ENCODE data around the gene SAG. TPM values are rescaled to one million over a fixed set of nuclear protein-coding genes. Genes with fewer than 3 reads are reported as not detected.

The SAG gene
- total RNA-seq, 1 experiment from 2014 or later = not detected

DNA sequence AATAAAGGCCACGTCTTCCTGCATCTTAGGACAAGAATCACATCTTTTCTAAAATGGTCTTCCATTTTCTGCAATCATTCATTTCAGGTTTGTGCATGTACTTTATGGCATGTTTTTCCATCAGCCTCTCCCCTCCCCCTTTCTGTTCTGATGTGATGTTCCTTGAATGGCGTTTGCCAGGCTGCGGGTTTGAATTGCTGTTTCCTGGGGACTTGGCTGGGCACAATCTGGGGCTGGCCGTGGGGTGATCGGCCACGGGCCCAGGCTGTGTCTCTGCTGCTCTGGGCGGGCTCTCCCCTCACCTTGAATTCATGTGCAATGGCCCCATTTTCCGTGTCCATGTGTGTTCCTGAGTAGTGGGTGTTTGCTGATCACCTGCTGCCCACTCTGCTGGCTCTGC is 61.8 kb downstream of the SAG start:
- no TSS peak for BruUV-seq (replicated peaks)
- TF ChIP-seq, protein P1, sequence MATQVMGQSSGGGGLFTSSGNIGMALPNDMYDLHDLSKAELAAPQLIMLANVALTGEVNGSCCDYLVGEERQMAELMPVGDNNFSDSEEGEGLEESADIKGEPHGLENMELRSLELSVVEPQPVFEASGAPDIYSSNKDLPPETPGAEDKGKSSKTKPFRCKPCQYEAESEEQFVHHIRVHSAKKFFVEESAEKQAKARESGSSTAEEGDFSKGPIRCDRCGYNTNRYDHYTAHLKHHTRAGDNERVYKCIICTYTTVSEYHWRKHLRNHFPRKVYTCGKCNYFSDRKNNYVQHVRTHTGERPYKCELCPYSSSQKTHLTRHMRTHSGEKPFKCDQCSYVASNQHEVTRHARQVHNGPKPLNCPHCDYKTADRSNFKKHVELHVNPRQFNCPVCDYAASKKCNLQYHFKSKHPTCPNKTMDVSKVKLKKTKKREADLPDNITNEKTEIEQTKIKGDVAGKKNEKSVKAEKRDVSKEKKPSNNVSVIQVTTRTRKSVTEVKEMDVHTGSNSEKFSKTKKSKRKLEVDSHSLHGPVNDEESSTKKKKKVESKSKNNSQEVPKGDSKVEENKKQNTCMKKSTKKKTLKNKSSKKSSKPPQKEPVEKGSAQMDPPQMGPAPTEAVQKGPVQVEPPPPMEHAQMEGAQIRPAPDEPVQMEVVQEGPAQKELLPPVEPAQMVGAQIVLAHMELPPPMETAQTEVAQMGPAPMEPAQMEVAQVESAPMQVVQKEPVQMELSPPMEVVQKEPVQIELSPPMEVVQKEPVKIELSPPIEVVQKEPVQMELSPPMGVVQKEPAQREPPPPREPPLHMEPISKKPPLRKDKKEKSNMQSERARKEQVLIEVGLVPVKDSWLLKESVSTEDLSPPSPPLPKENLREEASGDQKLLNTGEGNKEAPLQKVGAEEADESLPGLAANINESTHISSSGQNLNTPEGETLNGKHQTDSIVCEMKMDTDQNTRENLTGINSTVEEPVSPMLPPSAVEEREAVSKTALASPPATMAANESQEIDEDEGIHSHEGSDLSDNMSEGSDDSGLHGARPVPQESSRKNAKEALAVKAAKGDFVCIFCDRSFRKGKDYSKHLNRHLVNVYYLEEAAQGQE (IDR thresholded peaks at IDR 0.05; ENCODE audit: insufficient read depth in 1 of 2, low read depth in 2 of 2, low read length in 1 of 2) = no peak
- TF ChIP-seq POLR2AphosphoS5 (IDR thresholded peaks at IDR 0.05; ENCODE audit: low read depth, low read length) = no peak
- TF ChIP-seq, protein P2, sequence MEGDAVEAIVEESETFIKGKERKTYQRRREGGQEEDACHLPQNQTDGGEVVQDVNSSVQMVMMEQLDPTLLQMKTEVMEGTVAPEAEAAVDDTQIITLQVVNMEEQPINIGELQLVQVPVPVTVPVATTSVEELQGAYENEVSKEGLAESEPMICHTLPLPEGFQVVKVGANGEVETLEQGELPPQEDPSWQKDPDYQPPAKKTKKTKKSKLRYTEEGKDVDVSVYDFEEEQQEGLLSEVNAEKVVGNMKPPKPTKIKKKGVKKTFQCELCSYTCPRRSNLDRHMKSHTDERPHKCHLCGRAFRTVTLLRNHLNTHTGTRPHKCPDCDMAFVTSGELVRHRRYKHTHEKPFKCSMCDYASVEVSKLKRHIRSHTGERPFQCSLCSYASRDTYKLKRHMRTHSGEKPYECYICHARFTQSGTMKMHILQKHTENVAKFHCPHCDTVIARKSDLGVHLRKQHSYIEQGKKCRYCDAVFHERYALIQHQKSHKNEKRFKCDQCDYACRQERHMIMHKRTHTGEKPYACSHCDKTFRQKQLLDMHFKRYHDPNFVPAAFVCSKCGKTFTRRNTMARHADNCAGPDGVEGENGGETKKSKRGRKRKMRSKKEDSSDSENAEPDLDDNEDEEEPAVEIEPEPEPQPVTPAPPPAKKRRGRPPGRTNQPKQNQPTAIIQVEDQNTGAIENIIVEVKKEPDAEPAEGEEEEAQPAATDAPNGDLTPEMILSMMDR (IDR thresholded peaks at IDR 0.05) = no peak
- no peak for TF ChIP-seq TCF7L2 (IDR thresholded peaks at IDR 0.05; ENCODE audit: low read depth, low read length)
- TF ChIP-seq SIN3A (IDR thresholded peaks at IDR 0.05; ENCODE audit: borderline replicate concordance, insufficient read depth, low read depth, low read length) = no peak
- H3K4me1 ChIP-seq (ENCODE audit: control insufficient read depth, insufficient read depth, low read length) = 0 out of 2 replicates have a peak, but pooled peaks cover 7% of the 10 kb centered on the region
- DNase-seq (ENCODE audit: low read depth, low spot score) = no peak
- in situ Hi-C loops (cut with HindIII; ENCODE audit: low pct_unique_long_range_greater_than_20kb, low sequenced_read_pairs) (no loop called here), intact Hi-C loops (cut with micrococcal nuclease; ENCODE audit: unreplicated experiment) (no loop called here)
- H3K4me3 ChIP-seq (ENCODE audit: low read depth in 2 of 2, low read length in 2 of 2) = no peak overlapping the region
- no peak overlapping the region for H3K27ac ChIP-seq (ENCODE audit: low read length)
- no peaks in the 10 kb centered on the region for H3K36me3 ChIP-seq (ENCODE audit: control insufficient read depth, insufficient read depth, low read length)
- CTCF ChIA-PET = no interaction called here
- H3K9me3 ChIP-seq (ENCODE audit: control insufficient read depth, insufficient read depth, low read depth, low read length) = no peaks in the 10 kb centered on the region
- ATAC-seq = no peak
- POLR2A ChIA-PET = no interaction called here
- H3K27me3 ChIP-seq (ENCODE audit: control insufficient read depth, insufficient read depth, low read length) = no peaks in the 10 kb centered on the region

DNA sequence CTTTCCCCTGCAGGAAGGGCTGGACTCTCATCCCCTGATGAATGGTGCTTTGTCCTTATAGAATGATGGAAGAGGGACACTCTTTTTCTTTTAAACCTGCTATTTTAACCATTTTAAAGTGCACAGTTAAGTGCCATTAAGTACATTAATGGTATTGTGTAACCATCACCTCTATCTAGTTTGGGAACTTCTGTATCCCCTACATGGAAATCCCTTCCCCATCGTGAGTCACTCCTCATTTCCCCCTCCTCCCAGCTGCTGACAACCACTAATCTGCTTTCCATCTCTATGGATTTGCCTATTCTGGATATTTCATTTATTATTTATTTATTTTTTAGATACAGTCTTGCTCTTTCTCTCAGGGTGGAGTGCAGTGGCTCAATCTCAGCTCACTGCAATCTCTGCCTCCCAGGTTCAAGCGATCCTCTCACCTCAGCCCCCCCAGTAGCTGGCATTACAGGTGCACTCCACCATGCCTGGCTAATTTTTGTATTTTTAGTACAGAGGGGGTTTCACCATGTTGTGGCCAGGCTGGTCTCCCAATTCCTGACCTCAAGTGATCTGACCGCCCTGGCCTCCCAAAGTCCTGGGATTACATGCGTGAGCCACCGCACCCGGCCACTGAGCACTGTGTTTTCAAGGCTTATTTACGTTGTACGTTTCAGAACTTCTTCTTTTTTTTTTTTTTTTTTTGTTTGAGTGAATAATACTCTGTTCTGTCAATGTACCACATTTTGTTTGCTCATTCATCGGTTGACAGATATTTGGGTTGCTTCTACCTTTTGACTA is 62.5 kb downstream of the SAG start:
- CTCF ChIA-PET = no interaction called here
- BruUV-seq (replicated peaks) = no TSS peak
- H3K27me3 ChIP-seq (ENCODE audit: control insufficient read depth, insufficient read depth, low read length) = no peaks in the 10 kb centered on the region
- H3K4me1 ChIP-seq (ENCODE audit: control insufficient read depth, insufficient read depth, low read length) = 0 out of 2 replicates have a peak, but pooled peaks cover 7% of the 10 kb centered on the region
- H3K9me3 ChIP-seq (ENCODE audit: control insufficient read depth, insufficient read depth, low read depth, low read length) = no peaks in the 10 kb centered on the region
- intact Hi-C loops (cut with micrococcal nuclease; ENCODE audit: unreplicated experiment) = no loop called here
- no peak overlapping the region for H3K4me3 ChIP-seq (ENCODE audit: low read depth in 2 of 2, low read length in 2 of 2)
- POLR2A ChIA-PET = interaction anchor here (0.7 kb wide), 1 partner anchor 43 kb away, joined by 3 read pairs; no protein-coding TSS in a partner anchor
- H3K36me3 ChIP-seq (ENCODE audit: control insufficient read depth, insufficient read depth, low read length) = no peaks in the 10 kb centered on the region
- H3K27ac ChIP-seq (ENCODE audit: low read length) = no peak overlapping the region
- in situ Hi-C loops (cut with HindIII; ENCODE audit: low pct_unique_long_range_greater_than_20kb, low sequenced_read_pairs) = no loop called here
- TF ChIP-seq, protein P1 (IDR thresholded peaks at IDR 0.05; ENCODE audit: insufficient read depth in 1 of 2, low read depth in 2 of 2, low read length in 1 of 2) = no peak
- TF ChIP-seq TCF7L2 (IDR thresholded peaks at IDR 0.05; ENCODE audit: low read depth, low read length) (no peak), SIN3A (IDR thresholded peaks at IDR 0.05; ENCODE audit: borderline replicate concordance, insufficient read depth, low read depth, low read length) (no peak), POLR2AphosphoS5 (IDR thresholded peaks at IDR 0.05; ENCODE audit: low read depth, low read length) (no peak)
- TF ChIP-seq, protein P2 (IDR thresholded peaks at IDR 0.05) = no peak
- ATAC-seq (no peak), DNase-seq (ENCODE audit: low read depth, low spot score) (no peak)

Data from Panc1 (cell line).